HG03520 (cell line): Measurements from ENCODE around the gene NEURL1.

Experiments used
- ATAC-seq: cut with Tn5 transposase; IDR thresholded peaks from one replicate; pipeline ENCODE4 v1.9.1; 2021; ENCODE audit warnings: mild to moderate bottlenecking, moderate library complexity; ENCODE audit not compliant: unreplicated experiment

NEURL1 gene

GRCh38 chr10:103543617-103544525 is 50.4 kb downstream of the NEURL1 start:
- no peak for ATAC-seq

- no peak for ATAC-seq
These were observed 51.3 kb downstream of the NEURL1 start for GRCh38 chr10:103544657-103545310.

- ATAC-seq = no peak
These were observed 51.9 kb downstream of the NEURL1 start for GRCh38 chr10:103545366-103545765.

GRCh38 chr10:103545771-103546281 is 52.3 kb downstream of the NEURL1 start:
- ATAC-seq = no peak

- no peak for ATAC-seq
These were observed 52.9 kb downstream of the NEURL1 start for GRCh38 chr10:103546401-103546800.

GRCh38 chr10:103547391-103547946 is 54.0 kb downstream of the NEURL1 start:
- ATAC-seq = no peak

GRCh38 chr10:103548006-103548405 is 54.5 kb downstream of the NEURL1 start:
- no peak for ATAC-seq

- no peak for ATAC-seq
These were observed 55.3 kb downstream of the NEURL1 start for GRCh38 chr10:103548581-103549348.

GRCh38 chr10:103549349-103549685 is 55.8 kb downstream of the NEURL1 start:
- no peak for ATAC-seq

GRCh38 chr10:103550229-103550628 is 56.7 kb downstream of the NEURL1 start:
- ATAC-seq = no peak

- ATAC-seq = no peak
These were observed 58.4 kb downstream of the NEURL1 start for GRCh38 chr10:103551619-103552602.

GRCh38 chr10:103552856-103553742 is 59.6 kb downstream of the NEURL1 start:
- ATAC-seq = no peak

GRCh38 chr10:103553743-103554487 is 60.4 kb downstream of the NEURL1 start:
- no peak for ATAC-seq

- no peak for ATAC-seq
These were observed 61.2 kb downstream of the NEURL1 start for GRCh38 chr10:103554488-103555324.

GRCh38 chr10:103555325-103555649 is 61.8 kb downstream of the NEURL1 start:
- no peak for ATAC-seq

GRCh38 chr10:103555712-103556111 is 62.2 kb downstream of the NEURL1 start:
- no peak for ATAC-seq

GRCh38 chr10:103556383-103557007 is 63.0 kb downstream of the NEURL1 start:
- ATAC-seq = no peak
